Right cardiac atrium (tissue), 5 donors: ENCODE data around the gene IQSEC1. TPM values are rescaled to one million over a fixed set of nuclear protein-coding genes. Genes with fewer than 3 reads are reported as not detected.

ENCODE experiments used
- ATAC-seq, 2 donors: fragments of 200-7000 bp; cut with Tn5 transposase; one replicate each; pipeline versions ENCODE4 v1.8.0 to v1.9.1; 2020; ENCODE audit warnings: moderate library complexity in 2 of 2, mild to moderate bottlenecking in 1 of 2
- DNase-seq, 3 donors: peaks; one replicate each; pipeline ENCODE4 v3.0.0-alpha.2; 2020
- H3K27ac ChIP-seq: one replicate; pipeline ENCODE4 v1.5.1; 2013; ENCODE audit warnings: mild to moderate bottlenecking, low read length, control low read depth, moderate library complexity
- H3K27me3 ChIP-seq: one replicate; pipeline ENCODE4 v1.6.1; 2013; ENCODE audit not compliant: control insufficient read depth, insufficient read depth
- H3K4me1 ChIP-seq: one replicate; pipeline ENCODE4 v1.6.1; 2013; ENCODE audit warnings: low read length; ENCODE audit not compliant: control insufficient read depth, insufficient read depth
- H3K4me3 ChIP-seq: one replicate; pipeline ENCODE4 v1.5.1; 2013; ENCODE audit warnings: low read length, control low read depth
- H3K9me3 ChIP-seq: one replicate; pipeline ENCODE4 v1.6.1; 2013; ENCODE audit warnings: low read length; ENCODE audit not compliant: control insufficient read depth
- WGBS: extraction: QIAGEN DNeasy Blood & Tissue Kit; methylation state at CpG from one replicate; pipeline ENCODE4 v1.1.7; 2013; 5-methylcytosine and 5-hydroxymethylcytosine counted together
- intact Hi-C, 4 donors: fragments of 100-400 bp; cut with DNase I; formaldehyde crosslinking; loops; one replicate each; pipeline versions ENCODE4 v1.11.0 to v1.14.0; 2022 to 2023
- polyA plus RNA-seq: library from polyadenylated mRNA; stranded (reverse); fragments of 200-250 nt; gene quantifications from one replicate; pipeline ENCODE4 v1.2.3, GENCODE V29; 2013
- total RNA-seq, 4 donors: library from RNA; stranded (reverse); fragmentation: NEBNext Ultra II Directional; extraction: Animal tissue kit (Norgen Biotek cat#: 25700); gene quantifications; one replicate each; pipeline ENCODE4 v1.2.1, GENCODE V29; 2021
- donor health status: healthy with polysubstance abuse.
- donor health status: DM: no; HTN: yes; CAD: no.
- donor health status: DM: no; HTN: no; CAD: no.
- donor health status: DM: no; HTN: yes; CAD: no; lungs with severe emphysema.
- donor health status: DM: yes; HTN: yes; CAD: no.

Gene IQSEC1
- total and polyA plus RNA-seq, 5 donors: 31.1 to 72.6 (median 61.9) TPM

DNA sequence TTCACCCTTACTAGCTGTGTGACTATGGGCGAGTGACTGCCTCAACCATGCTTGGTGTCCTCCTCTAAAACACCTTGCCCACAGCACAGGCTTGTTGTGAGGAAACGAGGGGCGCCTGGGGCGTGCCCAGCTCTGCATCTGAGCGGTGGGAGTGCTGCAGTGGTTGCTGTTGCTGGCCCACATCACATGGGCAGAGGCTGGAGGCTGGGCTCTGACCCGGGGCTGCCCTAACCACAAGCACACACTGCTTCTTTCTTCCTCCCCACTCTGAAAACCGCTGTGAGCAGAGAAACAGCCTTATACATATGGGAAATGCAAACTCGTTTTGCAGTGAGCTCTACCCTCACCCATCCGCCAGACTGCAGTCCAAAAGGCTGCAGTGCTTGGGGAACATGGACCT is 157.1 kb downstream of the IQSEC1 start:
- no peak for DNase-seq
- intact Hi-C loops: no loop called here
- ATAC-seq: no peak
- Histone ChIP-seq H3K9me3 (no peaks in the 10 kb centered on the region), H3K4me1 (no peaks in the 10 kb centered on the region), H3K27ac (no peak overlapping the region), H3K27me3 (no peaks in the 10 kb centered on the region), H3K4me3 (no peak overlapping the region)
- WGBS: 66% methylated on average over 9 of the region's 9 CpGs

- no peak overlapping the region for H3K27ac ChIP-seq
- DNase-seq: peak in 1 of 3 donors; percentile 22
- no peaks in the 10 kb centered on the region for H3K27me3 ChIP-seq
- no peaks in the 10 kb centered on the region for H3K9me3 ChIP-seq
- intact Hi-C loops: no loop called here
- 90% methylated on average over 7 of the region's 7 CpGs for WGBS
- H3K4me3 ChIP-seq: no peak overlapping the region
- ATAC-seq: no peak
- H3K4me1 ChIP-seq: no peaks in the 10 kb centered on the region
These were observed 159.1 kb downstream of the IQSEC1 start for GRCh38 chr3:12914088-12914487.

- Histone ChIP-seq H3K4me1 (no peaks in the 10 kb centered on the region), H3K9me3 (no peaks in the 10 kb centered on the region), H3K27ac (no peak overlapping the region), H3K4me3 (no peak overlapping the region), H3K27me3 (no peaks in the 10 kb centered on the region)
- intact Hi-C loops: no loop called here
- DNase-seq (peak in 2 of 3 donors; percentile 26 to 55), ATAC-seq (no peak)
- 74% methylated on average over 15 of the region's 15 CpGs for WGBS
These were observed 161.3 kb downstream of the IQSEC1 start for GRCh38 chr3:12911881-12912415.

DNA sequence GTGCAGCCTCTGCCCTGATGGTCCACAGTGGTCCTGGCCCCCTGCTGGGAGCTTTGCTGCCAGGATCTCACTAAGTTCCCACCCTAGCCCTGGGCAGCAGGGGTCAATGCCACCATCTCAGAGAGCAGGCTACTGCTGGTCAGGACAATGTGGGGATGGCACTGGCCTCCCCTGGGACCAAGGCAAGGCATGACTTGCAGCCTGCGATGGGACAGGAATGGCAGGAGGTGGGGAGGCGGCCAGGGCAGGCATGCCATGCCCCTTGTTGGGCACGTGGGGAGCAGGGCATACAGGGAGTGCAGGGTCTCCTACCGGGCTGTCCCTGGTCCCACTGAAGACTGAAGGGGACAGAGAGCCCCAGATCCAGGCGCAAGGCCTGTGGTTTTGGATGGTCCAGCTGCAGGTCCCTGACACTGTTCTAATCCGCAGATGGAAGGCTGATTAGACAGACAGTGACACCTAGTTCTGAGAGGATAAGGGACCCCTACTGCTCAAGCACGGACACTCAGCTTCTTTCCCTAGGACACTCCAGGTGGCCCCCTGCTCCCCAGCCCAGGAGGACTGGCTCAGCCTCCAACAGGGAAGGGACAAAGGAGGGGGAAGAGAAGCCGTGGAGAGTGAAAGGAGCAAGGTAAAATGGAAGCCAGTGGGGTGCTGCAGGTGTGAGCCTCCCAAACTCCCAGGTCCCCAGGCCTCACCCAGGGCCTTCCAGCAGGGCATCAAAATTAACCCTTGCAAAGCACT is 162.7 kb downstream of the IQSEC1 start:
- Histone ChIP-seq H3K4me3 (no peak overlapping the region), H3K4me1 (no peaks in the 10 kb centered on the region), H3K27ac (no peak overlapping the region), H3K9me3 (no peaks in the 10 kb centered on the region), H3K27me3 (no peaks in the 10 kb centered on the region)
- DNase-seq: peak in 2 of 3 donors; percentile 17 to 33
- ATAC-seq: no peak
- intact Hi-C loops: no loop called here
- 93% methylated on average over 8 of the region's 8 CpGs for WGBS

- no peaks in the 10 kb centered on the region for H3K27me3 ChIP-seq
- H3K27ac ChIP-seq: no peak overlapping the region
- no peaks in the 10 kb centered on the region for H3K9me3 ChIP-seq
- WGBS: 90% methylated on average over 7 of the region's 7 CpGs
- no peak overlapping the region for H3K4me3 ChIP-seq
- DNase-seq (peak in 2 of 3 donors; percentile 28 to 32), ATAC-seq (no peak)
- no peaks in the 10 kb centered on the region for H3K4me1 ChIP-seq
- intact Hi-C loops: no loop called here
These were observed 163.5 kb downstream of the IQSEC1 start for GRCh38 chr3:12909710-12910109.

GRCh38 chr3:12908859-12909258 is 164.4 kb downstream of the IQSEC1 start:
- Histone ChIP-seq H3K27me3 (no peaks in the 10 kb centered on the region), H3K4me3 (no peak overlapping the region), H3K27ac (no peak overlapping the region), H3K4me1 (no peaks in the 10 kb centered on the region), H3K9me3 (no peaks in the 10 kb centered on the region)
- no peak for ATAC-seq
- peak in 2 of 3 donors; percentile 13 to 19 for DNase-seq
- intact Hi-C loops: no loop called here
- WGBS: 90% methylated on average over 7 of the region's 7 CpGs

DNA sequence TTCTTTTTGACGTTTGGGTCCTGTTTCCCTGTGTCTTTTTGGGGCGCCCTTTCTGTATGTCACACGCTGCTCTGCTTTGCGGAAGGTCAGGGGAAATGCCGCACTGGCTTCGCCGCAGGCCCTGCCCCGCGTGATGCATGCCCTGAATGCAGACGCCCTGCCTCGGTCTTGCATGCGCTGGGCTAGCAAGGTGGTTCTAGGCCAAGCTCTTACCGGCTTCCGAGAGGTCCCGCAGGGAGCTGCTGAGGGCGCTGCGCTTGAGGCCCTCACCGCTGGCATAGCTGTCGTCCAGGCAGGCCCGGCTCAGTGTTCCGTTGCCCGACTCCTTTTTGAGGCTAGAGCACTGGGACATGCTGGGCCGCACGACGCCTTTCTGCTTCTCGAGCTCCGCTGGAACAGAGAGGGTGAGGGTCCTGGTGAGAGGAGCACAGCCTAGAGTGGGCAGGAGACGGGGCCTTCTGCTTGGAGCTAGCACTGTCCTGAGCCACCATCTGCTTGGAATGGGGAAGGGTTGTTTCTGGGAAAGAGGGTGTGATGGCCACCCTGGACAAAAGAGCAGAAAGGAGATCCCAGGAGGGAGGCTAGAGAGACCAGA is 165.0 kb downstream of the IQSEC1 start:
- DNase-seq (peak in 2 of 3 donors; percentile 36 to 46), ATAC-seq (no peak)
- Histone ChIP-seq H3K4me3 (no peak overlapping the region), H3K9me3 (no peaks in the 10 kb centered on the region), H3K27me3 (no peaks in the 10 kb centered on the region), H3K27ac (no peak overlapping the region), H3K4me1 (no peaks in the 10 kb centered on the region)
- WGBS: 95% methylated on average over 28 of the region's 28 CpGs
- intact Hi-C loops: no loop called here

- no peak for ATAC-seq
- Histone ChIP-seq H3K27ac (no peak overlapping the region), H3K4me1 (no peaks in the 10 kb centered on the region), H3K9me3 (no peaks in the 10 kb centered on the region), H3K4me3 (no peak overlapping the region), H3K27me3 (no peaks in the 10 kb centered on the region)
- WGBS: 83% methylated on average over 18 of the region's 18 CpGs
- DNase-seq: peak in 2 of 3 donors; percentile 22 to 25
- intact Hi-C loops: no loop called here
These were observed 165.5 kb downstream of the IQSEC1 start for GRCh38 chr3:12907729-12908128.

- ATAC-seq: no peak
- intact Hi-C loops: no loop called here
- H3K27me3 ChIP-seq: no peaks in the 10 kb centered on the region
- no peaks in the 10 kb centered on the region for H3K4me1 ChIP-seq
- H3K9me3 ChIP-seq: no peaks in the 10 kb centered on the region
- WGBS: 89% methylated on average over 16 of the region's 16 CpGs
- no peak overlapping the region for H3K27ac ChIP-seq
- no peak overlapping the region for H3K4me3 ChIP-seq
- peak in 2 of 3 donors; percentile 29 to 47 for DNase-seq
These were observed 165.9 kb downstream of the IQSEC1 start for GRCh38 chr3:12907296-12907695.

DNA sequence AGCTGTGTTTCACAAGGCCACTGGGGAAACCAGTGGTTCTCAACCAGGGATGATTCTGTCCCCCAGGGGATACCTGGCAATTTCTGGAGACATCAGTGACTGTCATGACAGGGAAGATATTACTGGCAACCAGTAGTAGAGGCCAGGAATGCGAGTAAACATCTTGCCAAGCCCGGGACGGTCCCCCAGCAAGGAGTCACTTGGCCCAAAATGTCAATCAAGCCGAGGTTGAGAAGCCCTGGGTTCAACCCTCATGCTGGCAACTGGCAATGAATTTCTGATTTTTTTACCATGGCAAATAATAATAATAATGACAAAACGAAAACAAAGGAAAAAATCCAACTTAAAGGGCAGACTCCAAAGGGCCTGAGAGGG is 166.3 kb downstream of the IQSEC1 start:
- no peak overlapping the region for H3K4me3 ChIP-seq
- DNase-seq (peak in 1 of 3 donors; percentile 37), ATAC-seq (no peak)
- H3K27ac ChIP-seq: no peak overlapping the region
- no peaks in the 10 kb centered on the region for H3K9me3 ChIP-seq
- intact Hi-C loops: no loop called here
- H3K27me3 ChIP-seq: no peaks in the 10 kb centered on the region
- no peaks in the 10 kb centered on the region for H3K4me1 ChIP-seq
- 58% methylated on average over 5 of the region's 5 CpGs for WGBS

- DNase-seq (peak in 2 of 3 donors; percentile 50 to 61), ATAC-seq (peak in 1 of 2 donors; percentile 8)
- intact Hi-C loops: no loop called here
- H3K4me3 ChIP-seq: no peak overlapping the region
- H3K27me3 ChIP-seq: no peaks in the 10 kb centered on the region
- H3K4me1 ChIP-seq: no peaks in the 10 kb centered on the region
- H3K27ac ChIP-seq: no peak overlapping the region
- 74% methylated on average over 20 of the region's 20 CpGs for WGBS
- no peaks in the 10 kb centered on the region for H3K9me3 ChIP-seq
These were observed 166.9 kb downstream of the IQSEC1 start for GRCh38 chr3:12906141-12906915.
